B cell (primary cell): ENCODE measurements around the gene TTLL8. TPM values are rescaled to one million over a fixed set of nuclear protein-coding genes. Genes with fewer than 3 reads are reported as not detected.

Experiments used
- ATAC-seq: fragments of 200-7000 bp; cut with Tn5 transposase; one replicate; pipeline ENCODE4 v1.10.0; 2021; ENCODE audit warnings: low read depth, mild to moderate bottlenecking, moderate number of reproducible peaks, moderate library complexity
- CTCF ChIA-PET: fragments of 350-600 bp; sonication (Branson Sonifier 250); formaldehyde crosslinking; loops from one replicate; lab custom pipeline; 2021; ENCODE audit warnings: antibody characterized with exemption, inconsistent platforms; lab: Charles Lee
- POLR2A ChIA-PET: fragments of 350-600 bp; sonication (Branson Sonifier 250); formaldehyde crosslinking; loops from one replicate; lab custom pipeline; 2021; ENCODE audit warnings: antibody characterized with exemption; lab: Charles Lee
- DNase-seq: peaks from one replicate; pipeline ENCODE4 v3.0.0; 2013
- H2AFZ ChIP-seq: 2 replicates; pipeline ENCODE4 v1.6.1; 2012; ENCODE audit warnings: mild to moderate bottlenecking, low read depth, low read length; ENCODE audit not compliant: insufficient read depth, poor library complexity, severe bottlenecking
- H3K27ac ChIP-seq, 2 donors: 1 replicate in 1 of 2; 2 replicates in 1 of 2; pipeline ENCODE4 v1.5.1; 2012 to 2013; ENCODE audit warnings: low read length in 2 of 2, mild to moderate bottlenecking in 2 of 2, moderate library complexity in 1 of 2
- H3K27me3 ChIP-seq, 4 experiments: fragments of 200-600 bp in 1 of 4; sonication (generic) in 1 of 4; replicated peaks in 1 of 4; 1 replicate in 2 of 4; 2 replicates in 2 of 4; pipeline versions ENCODE4 v1.6.1 to v1.7.0; 2013 to 2016; ENCODE audit warnings: low read length in 3 of 4, mild to moderate bottlenecking in 2 of 4, mixed read lengths in 1 of 4, moderate library complexity in 1 of 4; ENCODE audit not compliant: insufficient read depth in 4 of 4, control insufficient read depth in 3 of 4; ENCODE audit errors: control extremely low read depth in 1 of 4
- H3K36me3 ChIP-seq, 2 experiments: replicated peaks in 1 of 2; 1 replicate in 1 of 2; 2 replicates in 1 of 2; pipeline versions ENCODE4 v1.6.1 to v1.7.1; 2013; ENCODE audit warnings: low read length in 1 of 2; ENCODE audit not compliant: insufficient read depth in 2 of 2, control insufficient read depth in 1 of 2; ENCODE audit errors: control extremely low read depth in 1 of 2, extremely low read depth in 1 of 2
- H3K4me1 ChIP-seq, 2 donors: fragments of 200-600 bp in 1 of 2; sonication (generic) in 1 of 2; 1 replicate in 1 of 2; 2 replicates in 1 of 2; pipeline versions ENCODE4 v1.5.1 to v1.6.1; 2013 to 2017; ENCODE audit warnings: low read length in 2 of 2; ENCODE audit not compliant: control insufficient read depth in 2 of 2, insufficient read depth in 2 of 2
- H3K4me2 ChIP-seq: replicated peaks from 2 replicates; pipeline ENCODE3; 2012; ENCODE audit warnings: mild to moderate bottlenecking, low read depth, low read length; ENCODE audit not compliant: poor library complexity, severe bottlenecking
- H3K4me3 ChIP-seq, 5 experiments: fragments of 200-600 bp in 1 of 5; sonication (generic) in 1 of 5; 1 replicate in 3 of 5; 2 replicates in 2 of 5; pipeline versions ENCODE4 v1.5.1 to v1.7.0; 2011 to 2016; ENCODE audit warnings: low read length in 4 of 5, mild to moderate bottlenecking in 4 of 5, low read depth in 2 of 5, control low read depth in 1 of 5, moderate library complexity in 1 of 5; ENCODE audit not compliant: insufficient read depth in 1 of 5; ENCODE audit errors: control extremely low read depth in 1 of 5, extremely low read depth in 1 of 5
- H3K79me2 ChIP-seq: fragments of 200-600 bp; sonication (generic); one replicate; pipeline ENCODE4 v1.6.0; 2016; ENCODE audit warnings: low read length; ENCODE audit not compliant: control insufficient read depth, insufficient read depth
- H3K9ac ChIP-seq: fragments of 200-600 bp; sonication (generic); 2 replicates; pipeline ENCODE4 v1.6.1; 2017; ENCODE audit warnings: mild to moderate bottlenecking, low read length, moderate library complexity
- H3K9me3 ChIP-seq, 3 donors: one replicate each; pipeline versions ENCODE4 v1.6.1 to v1.7.1; 2013; ENCODE audit warnings: low read length in 2 of 3; ENCODE audit not compliant: control insufficient read depth in 2 of 3, insufficient read depth in 1 of 3; ENCODE audit errors: control extremely low read depth in 1 of 3
- H4K20me1 ChIP-seq: 2 replicates; pipeline ENCODE4 v1.6.0; 2012; ENCODE audit warnings: mild to moderate bottlenecking, low read length; ENCODE audit not compliant: insufficient read depth, control insufficient read depth, poor library complexity, severe bottlenecking
- H3K27ac Mint-ChIP-seq: one replicate; pipeline ENCODE4 v1.8.0; 2021; ENCODE audit warnings: mixed read lengths
- H3K27me3 Mint-ChIP-seq: one replicate; pipeline ENCODE4 v1.8.0; 2021; ENCODE audit warnings: mixed read lengths
- H3K4me1 Mint-ChIP-seq: one replicate; pipeline ENCODE4 v1.8.0; 2021; ENCODE audit warnings: mixed read lengths
- H3K4me3 Mint-ChIP-seq: one replicate; pipeline ENCODE4 v1.8.0; 2021; ENCODE audit warnings: mixed read lengths
- H3K9me3 Mint-ChIP-seq: one replicate; pipeline ENCODE4 v1.8.0; 2022; ENCODE audit warnings: mixed read lengths; ENCODE audit not compliant: insufficient read depth
- EZH2 ChIP-seq: IDR thresholded peaks from 2 replicates; pipeline ENCODE4 v1.6.1; 2012; ENCODE audit warnings: borderline replicate concordance, low read depth, mild to moderate bottlenecking, moderate library complexity, low read length; ENCODE audit not compliant: insufficient read depth, poor library complexity, severe bottlenecking
- WGBS: methylation state at CpG from one replicate; pipeline ENCODE4 v1.1.5; 2013; ENCODE audit warnings: missing lambda C conversion rate; ENCODE audit not compliant: insufficient coverage; 5-methylcytosine and 5-hydroxymethylcytosine counted together
- intact Hi-C: fragments of 100-400 bp; cut with micrococcal nuclease; formaldehyde crosslinking; loops from one replicate; pipeline ENCODE4 v1.10.0; 2022
- polyA plus RNA-seq: library from polyadenylated mRNA; depleted of rRNA; stranded (reverse); fragments of >200 nt; gene quantifications from 2 replicates; pipeline ENCODE4 v1.2.3, GENCODE V29; 2012
- total RNA-seq, 2 donors: library from RNA; stranded (reverse); fragments of 120-200 nt in 1 of 2; gene quantifications; 1 replicate in 1 of 2; 2 replicates in 1 of 2; pipeline versions ENCODE4 v1.2.3 to v1.2.4, GENCODE V29; 2013 to 2022
- TF ChIP-seq, protein P1 (sequence below): fragments of 200-600 bp; IDR thresholded peaks from one replicate; pipeline ENCODE4 v1.8.0; 2022; ENCODE audit warnings: antibody characterized with exemption, mild to moderate bottlenecking

Gene TTLL8
- total and polyA plus RNA-seq, 2 donors (not counting 1 experiment from before 2014, with no cell fraction given): not detected

DNA sequence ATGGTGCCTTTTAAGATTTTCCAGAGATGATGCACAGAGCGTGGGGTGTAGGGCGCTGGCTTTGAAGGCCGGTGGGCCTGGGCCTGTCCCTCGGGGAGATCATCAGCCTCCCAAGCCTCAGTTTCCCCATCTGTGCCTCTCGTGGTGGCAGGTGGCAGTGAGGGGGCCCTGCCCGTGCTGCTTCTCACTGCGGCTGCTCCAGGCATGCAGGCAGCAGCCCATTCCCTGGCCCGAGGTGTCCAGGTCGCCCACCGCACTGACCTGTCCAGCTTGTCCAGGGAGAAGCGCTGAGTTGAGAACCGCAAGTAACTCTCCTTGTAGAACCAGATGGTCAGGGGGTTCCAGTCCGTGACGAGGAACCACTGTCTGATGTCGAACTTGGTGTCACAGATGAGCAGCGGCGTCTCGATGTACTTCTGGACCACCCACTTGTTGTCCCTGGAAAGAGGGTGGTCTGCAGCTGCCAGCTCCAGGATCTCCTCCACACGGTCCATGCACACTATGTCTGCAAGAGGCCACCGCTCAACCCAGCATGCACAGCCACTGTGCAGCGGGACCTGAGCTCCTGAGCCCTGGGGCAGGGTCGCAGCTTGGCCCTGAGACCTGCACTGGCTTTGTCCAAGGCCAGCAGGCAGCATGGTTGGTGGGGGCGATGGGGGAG, 25.0 kb downstream of the TTLL8 start:
- intact Hi-C loops: no loop called here

More for the DNA sequence above, 25.0 kb downstream of the TTLL8 start:
- Histone ChIP-seq H3K36me3 (no peaks in the 10 kb centered on the region), H3K9me3 (no peaks in the 10 kb centered on the region), H2AFZ (no peak overlapping the region), H3K27me3 (peaks cover 0 to 13% (median 6%) of the 10 kb centered on the region in 4 experiments), H3K27ac (no peak overlapping the region), H4K20me1 (no peaks in the 10 kb centered on the region), H3K4me3 (no peak overlapping the region), H3K79me2 (no peaks in the 10 kb centered on the region), H3K4me1 (peaks cover 22 to 24% of the 10 kb centered on the region in 2 donors), H3K9ac (no peak overlapping the region), H3K4me2 (no peak overlapping the region)
- no peak for ATAC-seq
- WGBS: 94% methylated on average over 21 of the region's 23 CpGs
- TF ChIP-seq EZH2: no peak
- TF ChIP-seq, protein P1, sequence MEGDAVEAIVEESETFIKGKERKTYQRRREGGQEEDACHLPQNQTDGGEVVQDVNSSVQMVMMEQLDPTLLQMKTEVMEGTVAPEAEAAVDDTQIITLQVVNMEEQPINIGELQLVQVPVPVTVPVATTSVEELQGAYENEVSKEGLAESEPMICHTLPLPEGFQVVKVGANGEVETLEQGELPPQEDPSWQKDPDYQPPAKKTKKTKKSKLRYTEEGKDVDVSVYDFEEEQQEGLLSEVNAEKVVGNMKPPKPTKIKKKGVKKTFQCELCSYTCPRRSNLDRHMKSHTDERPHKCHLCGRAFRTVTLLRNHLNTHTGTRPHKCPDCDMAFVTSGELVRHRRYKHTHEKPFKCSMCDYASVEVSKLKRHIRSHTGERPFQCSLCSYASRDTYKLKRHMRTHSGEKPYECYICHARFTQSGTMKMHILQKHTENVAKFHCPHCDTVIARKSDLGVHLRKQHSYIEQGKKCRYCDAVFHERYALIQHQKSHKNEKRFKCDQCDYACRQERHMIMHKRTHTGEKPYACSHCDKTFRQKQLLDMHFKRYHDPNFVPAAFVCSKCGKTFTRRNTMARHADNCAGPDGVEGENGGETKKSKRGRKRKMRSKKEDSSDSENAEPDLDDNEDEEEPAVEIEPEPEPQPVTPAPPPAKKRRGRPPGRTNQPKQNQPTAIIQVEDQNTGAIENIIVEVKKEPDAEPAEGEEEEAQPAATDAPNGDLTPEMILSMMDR: no peak
- Mint-ChIP-seq H3K27ac (no peak overlapping the region), H3K9me3 (no peaks in the 10 kb centered on the region), H3K4me3 (no peak overlapping the region), H3K27me3 (peaks cover 10% of the 10 kb centered on the region), H3K4me1 (peaks cover 14% of the 10 kb centered on the region)
- DNase-seq: no peak
- ChIA-PET CTCF (interaction anchor here (3.4 kb wide), 1 partner anchor 101 kb away, joined by 127 read pairs; no protein-coding TSS in a partner anchor), POLR2A (no interaction called here)
